ENCODE data around the gene RINT1.
"Not testable (repeated sequence)": the region's sequence is repeated elsewhere in the genome, so short reads cannot be mapped to it uniquely, and the experiment has no call there.

Gene RINT1

DNA sequence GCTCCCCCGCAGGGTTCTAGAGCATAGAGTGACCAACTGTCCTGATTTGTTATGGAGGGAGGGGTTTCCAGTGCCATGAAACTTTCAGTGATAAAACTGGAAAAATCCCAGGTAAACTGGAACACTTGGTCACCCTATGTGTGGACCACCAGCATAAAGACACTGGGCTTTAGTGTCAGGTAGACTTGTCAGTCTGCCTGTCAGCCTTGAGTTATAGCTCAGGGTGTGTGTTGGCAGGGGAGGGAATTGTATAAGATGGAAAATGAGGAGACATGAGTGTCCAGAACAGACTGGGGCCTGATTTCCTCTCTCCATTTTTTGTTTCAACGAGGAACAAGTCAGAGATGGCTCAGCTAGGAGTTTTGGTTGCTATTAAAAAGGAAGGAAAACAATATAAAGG, 59.5 kb downstream of the RINT1 start:
- DNase-seq (ENCODE audit: extremely low spot score, insufficient read length, low read depth): no peak
- FAIRE-seq: no peak

DNA sequence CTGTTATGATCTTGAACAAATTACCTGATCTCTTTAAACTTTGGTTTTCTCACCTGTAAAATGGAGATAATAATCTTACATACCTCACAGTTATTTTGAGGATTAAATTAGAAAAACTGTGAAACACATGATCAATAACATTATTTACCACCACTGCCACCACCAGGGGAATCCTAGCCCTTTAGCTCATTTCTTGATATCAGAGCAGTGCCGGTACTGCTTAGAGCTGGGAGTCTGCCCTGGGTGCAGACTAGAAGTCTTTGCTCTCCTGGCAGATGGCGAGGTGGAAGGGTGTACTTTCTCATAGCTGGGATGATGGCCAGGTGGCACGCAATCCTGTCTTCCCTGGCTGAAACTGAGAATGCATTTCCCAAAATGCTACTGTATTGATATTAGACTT, 62.0 kb downstream of the RINT1 start:
- FAIRE-seq (no peak), DNase-seq (ENCODE audit: extremely low spot score, insufficient read length, low read depth) (no peak)

- DNase-seq (ENCODE audit: extremely low spot score, insufficient read length, low read depth): no peak
Measured at GRCh38 chr7:105596866-105597265, 64.9 kb downstream of the RINT1 start.

DNA sequence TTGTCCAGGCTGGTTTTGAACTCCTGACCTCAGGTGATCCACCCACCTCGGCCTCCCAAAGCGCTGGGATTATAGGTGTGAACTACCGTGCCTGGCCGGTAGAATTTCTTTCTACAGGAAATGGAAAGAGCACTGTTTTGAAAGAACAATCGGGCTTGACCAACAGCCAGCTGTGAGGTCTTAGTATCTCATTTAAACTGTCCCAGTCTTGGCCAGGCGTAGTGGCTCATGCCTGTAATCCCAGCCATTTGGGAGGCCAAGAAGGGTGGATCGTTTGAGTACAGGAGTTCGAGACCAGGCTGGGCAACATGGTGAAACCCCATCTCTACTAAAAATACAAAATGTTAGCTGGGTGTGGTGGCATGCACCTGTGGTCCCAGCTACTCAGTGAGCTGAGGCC, 67.1 kb downstream of the RINT1 start:
- not testable (repeated sequence) for DNase-seq (ENCODE audit: extremely low spot score, insufficient read length, low read depth); FAIRE-seq

More at GRCh38 chr7:105596866-105597265, 64.9 kb downstream of the RINT1 start:
- no peak for FAIRE-seq

- no peak for FAIRE-seq
- no peak for DNase-seq (ENCODE audit: extremely low spot score, insufficient read length, low read depth)
Measured at GRCh38 chr7:105599551-105599950, 67.5 kb downstream of the RINT1 start.

DNA sequence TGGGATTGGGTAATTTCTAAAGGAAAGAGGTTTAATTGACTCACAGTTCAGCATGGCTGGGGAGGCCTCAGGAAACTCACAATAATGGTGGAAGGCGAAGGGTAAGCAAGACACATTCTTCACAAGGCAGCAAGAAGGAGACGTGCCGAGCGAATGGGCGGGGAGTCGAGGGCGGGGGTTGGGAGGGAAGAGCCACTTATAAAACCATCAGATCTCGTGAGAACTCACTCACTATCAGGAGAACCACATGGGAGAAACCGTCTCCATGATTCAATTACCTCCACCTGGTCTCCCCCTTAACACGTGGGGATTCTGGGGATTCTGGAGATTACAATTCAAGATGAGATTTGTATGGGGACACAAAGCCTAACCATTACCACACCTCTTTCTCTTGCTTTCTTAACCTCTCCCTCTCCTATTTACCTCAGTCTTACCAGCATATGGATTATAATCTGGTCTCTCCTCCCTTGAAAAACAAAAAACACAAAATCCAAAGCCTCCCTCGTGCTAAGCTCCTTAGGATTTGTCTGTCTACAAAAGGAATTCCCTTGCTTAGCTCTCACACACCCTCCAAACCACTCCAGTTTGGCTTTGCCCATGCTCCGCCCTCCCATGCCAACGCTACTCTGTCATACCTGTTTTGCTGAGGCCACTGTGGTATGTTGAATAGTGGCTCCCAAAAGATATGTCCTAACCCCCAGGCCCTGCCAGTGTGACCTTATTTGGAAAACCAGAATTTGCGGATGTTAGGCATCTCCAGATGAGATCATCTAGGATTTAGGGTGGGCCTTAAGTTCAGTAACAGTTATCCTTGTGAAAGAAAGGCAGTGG, 68.9 kb downstream of the RINT1 start:
- DNase-seq (ENCODE audit: extremely low spot score, insufficient read length, low read depth): no peak
- no peak for FAIRE-seq

DNA sequence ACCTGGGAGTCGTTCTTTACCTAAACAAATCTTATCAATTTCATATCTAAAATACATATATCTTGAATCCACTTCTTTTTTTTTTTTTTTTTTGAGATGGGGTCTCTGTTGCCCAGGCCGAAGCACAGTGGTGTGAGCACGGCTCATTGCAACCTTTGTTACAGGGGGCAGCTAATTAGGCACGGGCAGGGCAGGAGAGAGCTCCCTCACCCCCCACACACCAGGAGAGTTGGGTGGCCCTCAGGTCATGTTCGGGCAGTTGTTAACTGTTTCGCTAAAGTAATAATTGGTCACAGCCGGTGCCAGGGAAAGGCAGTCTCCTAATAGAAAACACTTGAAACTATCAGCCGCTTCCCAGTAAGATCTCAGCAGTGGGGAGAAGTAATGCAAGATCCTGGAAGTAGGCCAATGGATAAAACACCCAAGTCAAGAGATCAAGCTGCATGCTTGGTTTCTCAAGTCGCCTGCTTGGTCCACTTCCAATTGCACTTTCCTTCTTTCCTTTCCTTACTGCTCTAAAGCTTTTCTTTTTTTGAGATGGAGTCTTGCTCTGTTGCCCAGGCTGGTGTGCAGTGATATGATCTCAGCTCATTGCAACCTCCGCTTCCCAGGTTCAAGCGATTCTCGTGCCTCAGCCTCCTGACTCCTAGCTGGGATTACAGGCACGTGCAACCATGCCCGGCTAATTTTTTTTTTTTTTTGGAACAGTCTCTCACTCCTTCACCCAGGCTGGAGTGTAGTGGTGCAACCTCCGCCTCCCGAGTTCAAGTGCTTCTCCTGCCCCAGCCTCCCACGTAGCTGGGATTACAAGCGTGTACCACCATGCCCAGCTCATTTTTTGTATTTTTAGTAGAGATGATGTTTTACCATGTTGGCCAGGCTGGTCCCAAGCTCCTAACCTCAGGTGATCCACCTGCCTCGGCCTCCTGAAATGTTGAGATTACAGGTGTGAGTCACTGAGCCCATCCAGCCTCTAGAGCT, 70.6 kb downstream of the RINT1 start:
- DNase-seq (ENCODE audit: extremely low spot score, insufficient read length, low read depth) (no peak), FAIRE-seq (no peak)

DNA sequence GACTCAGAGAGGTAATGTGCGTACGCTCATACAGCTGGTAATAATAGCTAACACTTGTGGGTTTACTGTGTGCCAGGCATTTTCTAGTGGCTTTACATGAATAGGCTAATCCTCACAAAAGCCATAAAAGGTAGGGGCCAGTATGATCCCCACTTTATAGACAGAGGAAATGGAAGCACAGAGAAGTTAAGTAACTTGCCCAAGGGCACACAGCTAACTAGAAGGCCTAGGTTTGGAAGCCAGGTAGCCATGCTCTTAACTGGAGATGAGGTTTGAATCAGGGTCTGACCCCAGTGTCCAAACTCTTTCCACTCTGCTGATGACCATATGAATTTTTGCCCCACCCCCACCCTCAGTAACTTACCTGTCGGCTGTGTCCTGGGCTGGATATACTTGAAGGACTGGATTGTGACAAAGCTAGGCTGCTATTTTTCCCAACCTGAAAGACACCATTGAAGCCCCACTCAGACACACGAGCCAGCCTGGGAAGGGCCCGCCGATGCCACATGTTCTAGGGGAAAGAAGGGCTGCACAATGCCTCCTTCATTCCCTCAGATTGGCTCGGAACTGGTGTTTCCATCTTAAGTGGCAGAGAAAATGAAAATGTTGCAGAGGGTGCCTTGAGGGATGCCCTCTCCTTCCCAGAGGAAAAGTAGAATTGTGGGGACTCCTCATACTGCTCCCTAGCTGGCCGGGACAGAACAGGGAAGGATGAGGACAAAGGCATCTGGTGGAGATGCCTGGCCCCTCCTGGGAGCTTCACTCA, 78.3 kb downstream of the RINT1 start:
- no peak for FAIRE-seq
- no peak for DNase-seq (ENCODE audit: extremely low spot score, insufficient read length, low read depth)

DNA sequence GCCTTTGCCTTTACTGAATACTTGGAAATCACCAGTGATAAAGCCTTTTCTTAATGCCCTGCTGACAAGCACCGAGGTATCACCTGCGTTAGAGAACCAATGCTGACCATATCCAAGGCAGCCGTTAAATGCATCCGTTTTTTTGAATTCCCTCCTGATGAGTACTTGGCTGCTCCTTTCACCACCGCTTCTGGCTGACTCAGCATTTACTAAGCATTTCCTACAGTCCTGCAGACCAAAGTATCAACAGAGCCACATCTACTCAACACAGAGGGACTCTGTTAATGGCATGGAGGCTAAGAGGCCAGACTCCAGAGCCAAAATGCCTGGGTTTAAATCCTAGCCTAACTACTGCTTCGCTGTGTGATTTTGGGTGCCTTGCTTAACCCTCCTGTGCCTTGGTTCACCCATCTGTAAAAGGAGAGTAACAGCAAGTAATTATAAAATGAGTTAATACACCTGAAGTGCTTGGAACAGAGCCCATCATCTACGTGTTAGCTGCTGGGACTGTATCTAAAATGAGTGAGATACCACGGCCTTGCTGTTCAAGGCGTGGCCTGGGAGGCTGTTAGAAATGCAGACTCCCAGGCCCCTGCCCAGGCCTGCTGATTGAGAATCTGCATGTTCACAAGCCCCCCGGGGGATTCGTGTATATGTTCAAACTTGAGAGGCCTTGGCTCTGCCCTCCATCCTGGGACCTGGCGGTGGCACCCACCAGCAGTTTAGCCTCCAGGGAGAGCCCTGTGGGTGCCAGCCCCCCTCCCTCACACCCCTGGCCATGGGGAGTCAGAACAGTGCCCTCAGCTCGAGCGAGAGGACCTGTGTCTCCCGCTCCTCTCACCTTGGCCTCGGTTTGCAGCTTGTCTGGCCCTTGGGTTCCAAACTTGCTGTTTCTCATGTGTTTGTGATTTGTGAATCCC, 80.1 kb downstream of the RINT1 start:
- no peak for FAIRE-seq
- no peak for DNase-seq (ENCODE audit: extremely low spot score, insufficient read length, low read depth)

- FAIRE-seq (no peak), DNase-seq (ENCODE audit: extremely low spot score, insufficient read length, low read depth) (no peak)
Measured at GRCh38 chr7:105612806-105613205, 80.8 kb downstream of the RINT1 start.

GRCh38 chr7:105613611-105614330, 81.8 kb downstream of the RINT1 start:
- FAIRE-seq (no peak), DNase-seq (ENCODE audit: extremely low spot score, insufficient read length, low read depth) (no peak)

DNA sequence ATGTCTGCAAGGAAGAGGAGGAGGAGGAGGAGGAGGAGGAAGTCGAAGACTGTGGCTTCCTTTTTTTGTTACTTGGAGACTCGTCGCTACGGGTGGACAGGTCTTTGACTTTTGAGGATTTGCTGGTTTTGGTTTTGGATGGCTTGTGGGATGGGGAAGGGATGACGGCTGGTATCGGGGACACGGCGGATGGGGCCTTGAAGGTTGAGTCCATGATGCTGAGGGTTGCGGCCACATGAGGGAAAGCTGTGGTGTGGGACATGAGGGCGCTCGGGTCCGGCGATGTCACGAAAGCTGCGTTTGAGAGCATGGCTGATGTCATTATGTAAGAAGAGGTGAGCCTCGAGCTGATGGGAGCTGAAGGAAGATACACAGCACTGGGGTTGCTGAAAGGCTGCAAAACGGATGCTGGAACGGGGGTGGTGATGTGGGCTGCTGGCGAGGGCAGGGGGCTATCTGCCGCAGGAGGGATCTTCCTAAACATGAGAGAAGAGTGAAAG, 82.4 kb downstream of the RINT1 start:
- FAIRE-seq (no peak), DNase-seq (ENCODE audit: extremely low spot score, insufficient read length, low read depth) (no peak)
